CD14-positive monocyte (primary cell): Measurements from ENCODE around the gene ZNF8. TPM values are rescaled to one million over a fixed set of nuclear protein-coding genes. Genes with fewer than 3 reads are reported as not detected.

Experiments used
- DNase-seq, 3 donors: peaks; one replicate each; pipeline ENCODE4 v3.0.0-alpha.2; 2011 to 2022
- H2AFZ ChIP-seq: 2 replicates; pipeline ENCODE4 v1.6.0; 2012; ENCODE audit warnings: mild to moderate bottlenecking, low read depth, low read length, inconsistent platforms; ENCODE audit not compliant: insufficient read depth, poor library complexity, severe bottlenecking
- H3K27ac ChIP-seq, 2 donors: 1 replicate in 1 of 2; 2 replicates in 1 of 2; pipeline ENCODE4 v1.5.1; 2012 to 2013; ENCODE audit warnings: low read length in 2 of 2, control low read depth in 1 of 2, inconsistent platforms in 1 of 2, low read depth in 1 of 2, mild to moderate bottlenecking in 1 of 2
- H3K27me3 ChIP-seq, 2 donors: one replicate each; pipeline versions ENCODE4 v1.6.0 to v1.6.1; 2011 to 2013; ENCODE audit warnings: low read length in 2 of 2; ENCODE audit not compliant: control insufficient read depth in 2 of 2, insufficient read depth in 2 of 2
- H3K36me3 ChIP-seq, 2 donors: replicated peaks in 1 of 2; 1 replicate in 1 of 2; 2 replicates in 1 of 2; pipeline versions ENCODE4 v1.5.1 to v1.6.1; 2012 to 2013; ENCODE audit warnings: low read length in 2 of 2, control low read depth in 1 of 2, inconsistent platforms in 1 of 2, mild to moderate bottlenecking in 1 of 2; ENCODE audit not compliant: insufficient read depth in 2 of 2, control insufficient read depth in 1 of 2
- H3K4me1 ChIP-seq, 2 donors: 1 replicate in 1 of 2; 2 replicates in 1 of 2; pipeline versions ENCODE4 v1.5.1 to v1.6.1; 2012 to 2013; ENCODE audit warnings: low read length in 2 of 2, control low read depth in 1 of 2, inconsistent platforms in 1 of 2, mild to moderate bottlenecking in 1 of 2, moderate library complexity in 1 of 2; ENCODE audit not compliant: insufficient read depth in 2 of 2, control insufficient read depth in 1 of 2
- H3K4me2 ChIP-seq: replicated peaks from 2 replicates; pipeline ENCODE3; 2012; ENCODE audit warnings: low read length, moderate library complexity, mild to moderate bottlenecking; ENCODE audit not compliant: poor library complexity, severe bottlenecking; ENCODE audit errors: extremely low read depth
- H3K4me3 ChIP-seq, 3 experiments: fragments of 200-600 bp in 1 of 3; sonication (generic) in 1 of 3; replicated peaks in 1 of 3; 1 replicate in 2 of 3; 2 replicates in 1 of 3; pipeline ENCODE4 v1.5.1; 2011 to 2013; ENCODE audit warnings: low read length in 3 of 3, mild to moderate bottlenecking in 3 of 3, control low read depth in 2 of 3, low read depth in 2 of 3, inconsistent platforms in 1 of 3, moderate library complexity in 1 of 3
- H3K79me2 ChIP-seq: 2 replicates; pipeline ENCODE4 v1.6.0; 2012; ENCODE audit warnings: mild to moderate bottlenecking, control low read depth, inconsistent platforms, low read length, moderate library complexity; ENCODE audit not compliant: insufficient read depth
- H3K9ac ChIP-seq: 2 replicates; pipeline ENCODE4 v1.6.0; 2017; ENCODE audit warnings: low read length, mild to moderate bottlenecking; ENCODE audit not compliant: insufficient read depth, poor library complexity, severe bottlenecking
- H3K9me3 ChIP-seq, 2 donors: replicated peaks in 1 of 2; 1 replicate in 1 of 2; 2 replicates in 1 of 2; pipeline versions ENCODE4 v1.5.1 to v1.6.1; 2012 to 2013; ENCODE audit warnings: low read length in 2 of 2, control low read depth in 1 of 2; ENCODE audit not compliant: control insufficient read depth in 1 of 2, insufficient read depth in 1 of 2
- H4K20me1 ChIP-seq: 2 replicates; pipeline ENCODE4 v1.6.0; 2012; ENCODE audit warnings: mild to moderate bottlenecking, low read length, control low read depth, moderate library complexity; ENCODE audit not compliant: insufficient read depth
- H3K27ac Mint-ChIP-seq, 7 donors: one replicate each; pipeline ENCODE4 v1.8.0; 2020; ENCODE audit warnings: mild to moderate bottlenecking in 7 of 7, mixed read lengths in 7 of 7, moderate library complexity in 6 of 7, inconsistent platforms in 2 of 7
- H3K27me3 Mint-ChIP-seq, 3 donors: one replicate each; pipeline ENCODE4 v1.8.0; 2021 to 2022; ENCODE audit warnings: low read depth in 3 of 3, mild to moderate bottlenecking in 3 of 3, mixed read lengths in 3 of 3, moderate library complexity in 3 of 3, inconsistent platforms in 1 of 3
- H3K36me3 Mint-ChIP-seq, 2 donors: one replicate each; pipeline ENCODE4 v1.8.0; 2020; ENCODE audit warnings: mixed read lengths in 2 of 2, inconsistent platforms in 1 of 2, mild to moderate bottlenecking in 1 of 2
- H3K4me1 Mint-ChIP-seq: one replicate; pipeline ENCODE4 v1.8.0; 2020; ENCODE audit warnings: mild to moderate bottlenecking, mixed read lengths
- H3K4me3 Mint-ChIP-seq, 2 donors: one replicate each; pipeline ENCODE4 v1.8.0; 2020; ENCODE audit warnings: mild to moderate bottlenecking in 2 of 2, mixed read lengths in 2 of 2, moderate library complexity in 1 of 2
- H3K9me3 Mint-ChIP-seq, 7 donors: one replicate each; pipeline ENCODE4 v1.8.0; 2020 to 2022; ENCODE audit warnings: mixed read lengths in 7 of 7, mild to moderate bottlenecking in 6 of 7, moderate library complexity in 6 of 7, inconsistent platforms in 2 of 7
- WGBS: methylation state at CpG from one replicate; pipeline ENCODE4 v1.1.5; 2013; ENCODE audit warnings: missing lambda C conversion rate; ENCODE audit not compliant: insufficient coverage; 5-methylcytosine and 5-hydroxymethylcytosine counted together
- intact Hi-C, 2 donors: fragments of 100-400 bp; cut with micrococcal nuclease; formaldehyde crosslinking; loops; one replicate each; pipeline versions ENCODE4 v1.15.0 to v1.15.1; 2023
- polyA plus RNA-seq, 3 donors: library from polyadenylated mRNA; depleted of rRNA in 1 of 3; unstranded in 2 of 3; stranded (reverse) in 1 of 3; fragments of 300-500 nt in 2 of 3; fragments of >200 nt in 1 of 3; fragmentation: Illumina TruSeq in 2 of 3; gene quantifications; 1 replicate in 2 of 3; 2 replicates in 1 of 3; pipeline ENCODE4 v1.2.3, GENCODE V29; 2012 to 2021
- small RNA-seq: library from RNA; depleted of rRNA; stranded (forward); fragments of <200 nt; gene quantifications from one replicate; pipeline ENCODE3, GENCODE V24; 2012; ENCODE audit warnings: low read depth; ENCODE audit not compliant: insufficient read length
- TF ChIP-seq, protein P1 (sequence below): fragments of 200-600 bp; IDR thresholded peaks from one replicate; pipeline ENCODE4 v1.8.0; 2022; ENCODE audit warnings: antibody characterized with exemption, mild to moderate bottlenecking

ZNF8 gene
- polyA plus RNA-seq, 3 donors: 0.05 to 2.4 (median 0.25) TPM

DNA sequence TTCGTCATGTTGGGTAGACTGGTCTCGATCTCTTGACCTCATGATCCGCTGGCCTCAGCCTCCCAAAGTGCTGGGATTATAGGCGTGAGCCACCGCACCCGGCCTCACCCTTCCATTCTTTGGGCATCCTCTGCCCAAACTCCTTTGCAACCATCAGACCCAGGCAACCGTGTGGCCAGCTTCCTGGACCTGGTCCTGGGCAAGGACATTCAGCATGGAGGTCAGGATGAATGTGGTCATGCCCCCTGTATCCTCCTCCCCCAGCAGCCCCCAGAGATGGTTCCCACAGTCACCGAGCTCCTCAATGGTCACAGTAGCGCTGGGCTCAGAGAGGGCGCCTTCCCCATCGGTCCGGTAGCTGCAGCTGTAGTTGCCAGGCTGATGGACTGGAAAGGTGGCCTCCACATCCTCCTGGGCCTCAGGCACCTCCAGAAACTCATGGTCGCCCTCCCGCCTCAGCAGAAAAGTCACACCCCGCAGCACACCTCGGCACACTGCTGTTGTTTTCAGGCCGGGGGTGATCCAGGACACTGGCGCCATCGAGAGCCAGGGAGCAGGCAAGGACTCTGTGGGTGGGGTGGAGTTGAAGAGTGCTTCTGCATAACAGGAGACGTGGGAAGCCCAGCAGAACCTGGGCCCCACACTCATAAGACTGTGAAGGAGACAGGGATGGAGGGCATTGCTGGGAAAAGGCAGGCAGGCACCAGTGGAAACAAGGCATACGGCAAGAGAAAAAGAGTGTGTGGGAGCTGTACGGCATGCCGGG is 73.4 kb downstream of the ZNF8 start:
- WGBS: 92% methylated on average over 17 of the region's 23 CpGs
- no peak overlapping the region for H3K4me3 ChIP-seq
- H4K20me1 ChIP-seq: no peaks in the 10 kb centered on the region
- H2AFZ ChIP-seq: no peak overlapping the region
- DNase-seq: no peak
- H3K9me3 Mint-ChIP-seq: peaks cover 0 to 12% (median 7%) of the 10 kb centered on the region in 7 donors
- peaks cover 0 to 8% of the 10 kb centered on the region in 2 donors for H3K9me3 ChIP-seq
- H3K4me1 ChIP-seq: peaks cover 20 to 40% of the 10 kb centered on the region in 2 donors
- TF ChIP-seq, protein P1, sequence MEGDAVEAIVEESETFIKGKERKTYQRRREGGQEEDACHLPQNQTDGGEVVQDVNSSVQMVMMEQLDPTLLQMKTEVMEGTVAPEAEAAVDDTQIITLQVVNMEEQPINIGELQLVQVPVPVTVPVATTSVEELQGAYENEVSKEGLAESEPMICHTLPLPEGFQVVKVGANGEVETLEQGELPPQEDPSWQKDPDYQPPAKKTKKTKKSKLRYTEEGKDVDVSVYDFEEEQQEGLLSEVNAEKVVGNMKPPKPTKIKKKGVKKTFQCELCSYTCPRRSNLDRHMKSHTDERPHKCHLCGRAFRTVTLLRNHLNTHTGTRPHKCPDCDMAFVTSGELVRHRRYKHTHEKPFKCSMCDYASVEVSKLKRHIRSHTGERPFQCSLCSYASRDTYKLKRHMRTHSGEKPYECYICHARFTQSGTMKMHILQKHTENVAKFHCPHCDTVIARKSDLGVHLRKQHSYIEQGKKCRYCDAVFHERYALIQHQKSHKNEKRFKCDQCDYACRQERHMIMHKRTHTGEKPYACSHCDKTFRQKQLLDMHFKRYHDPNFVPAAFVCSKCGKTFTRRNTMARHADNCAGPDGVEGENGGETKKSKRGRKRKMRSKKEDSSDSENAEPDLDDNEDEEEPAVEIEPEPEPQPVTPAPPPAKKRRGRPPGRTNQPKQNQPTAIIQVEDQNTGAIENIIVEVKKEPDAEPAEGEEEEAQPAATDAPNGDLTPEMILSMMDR: no peak
- intact Hi-C loops: no loop called here
- H3K36me3 Mint-ChIP-seq: peaks cover 8 to 18% of the 10 kb centered on the region in 2 donors
- no peak overlapping the region for H3K4me2 ChIP-seq
- H3K36me3 ChIP-seq: peaks cover 0 to 5% of the 10 kb centered on the region in 2 donors
- no peak overlapping the region for H3K9ac ChIP-seq
- H3K4me1 Mint-ChIP-seq: peaks cover 33% of the 10 kb centered on the region
- H3K27me3 ChIP-seq: peaks cover 6 to 41% of the 10 kb centered on the region in 2 donors
- H3K27ac ChIP-seq: no peak overlapping the region
- no peak overlapping the region for H3K4me3 Mint-ChIP-seq
- H3K27ac Mint-ChIP-seq: no peak overlapping the region
- H3K27me3 Mint-ChIP-seq: peaks cover 23 to 56% (median 31%) of the 10 kb centered on the region in 3 donors
- H3K79me2 ChIP-seq: no peaks in the 10 kb centered on the region

Small RNA genes lying within 50 kb of the gene (small RNA-seq; reads per million reads assigned to genes)
- gene MIR6806: not detected

Other genes starting within 250 kb of the ZNF8 start
- not detected for gene ZSCAN1, start 244.9 kb upstream of the ZNF8 start, polyA plus RNA-seq
- under 1 TPM in 2 of 3 donors, not detected in 1; 0.32 to 0.37 TPM for gene ZNF135, start 219.7 kb upstream of the ZNF8 start, polyA plus RNA-seq
- 1 to 10 TPM; 1.1 to 4.1 (median 2.3) TPM for gene ZSCAN18, start 180.7 kb upstream of the ZNF8 start, polyA plus RNA-seq
- 1 to 10 TPM in 1 of 3 donors, under 1 TPM in 2; 0.56 to 1.2 (median 0.65) TPM for gene ZNF329, start 128.2 kb upstream of the ZNF8 start, polyA plus RNA-seq
- gene ZNF274, start 95.9 kb upstream of the ZNF8 start, polyA plus RNA-seq: 10 to 100 TPM in 1 of 3 donors, 1 to 10 TPM in 2; 5.8 to 10.1 (median 9.0) TPM
- gene ZNF544, start 50.0 kb upstream of the ZNF8 start, polyA plus RNA-seq: 1 to 10 TPM; 1.5 to 7.9 (median 2.2) TPM
- gene ERVK3-1, start 26.4 kb downstream of the ZNF8 start, polyA plus RNA-seq: 10 to 100 TPM; 34.6 to 61.5 (median 38.8) TPM
- 1 to 10 TPM in 1 of 3 donors, under 1 TPM in 2; 0.58 to 1.2 (median 0.99) TPM for gene ZSCAN22, start 48.0 kb downstream of the ZNF8 start, polyA plus RNA-seq
- gene A1BG, start 74.5 kb downstream of the ZNF8 start, polyA plus RNA-seq: 10 to 100 TPM; 30.2 to 54.5 (median 35.3) TPM
- under 1 TPM; 0.28 to 0.60 (median 0.41) TPM for gene ZNF497, start 83.8 kb downstream of the ZNF8 start, polyA plus RNA-seq
- under 1 TPM; 0.13 to 0.72 (median 0.33) TPM for gene ZNF837, start 102.1 kb downstream of the ZNF8 start, polyA plus RNA-seq
- 1,000 to 10,000 TPM in 1 of 3 donors, 100 to 1,000 TPM in 2; 485 to 1,381 (median 580) TPM for gene RPS5, start 108.3 kb downstream of the ZNF8 start, polyA plus RNA-seq
- gene RNF225, start 116.7 kb downstream of the ZNF8 start, polyA plus RNA-seq: not detected
- gene ZNF584, start 129.7 kb downstream of the ZNF8 start, polyA plus RNA-seq: 1 to 10 TPM; 1.2 to 3.1 (median 1.7) TPM
- gene ZNF132, start 161.2 kb downstream of the ZNF8 start, polyA plus RNA-seq: under 1 TPM; 0.40 to 0.92 (median 0.75) TPM
- 1 to 10 TPM in 1 of 3 donors, under 1 TPM in 2; 0.46 to 3.1 (median 0.82) TPM for gene ZNF324B, start 172.7 kb downstream of the ZNF8 start, polyA plus RNA-seq
- 1 to 10 TPM; 4.1 to 5.7 (median 5.3) TPM for gene ZNF324, start 188.1 kb downstream of the ZNF8 start, polyA plus RNA-seq
- gene ZNF446, start 197.4 kb downstream of the ZNF8 start, polyA plus RNA-seq: 1 to 10 TPM; 2.0 to 6.2 (median 2.2) TPM
- gene SLC27A5, start 233.0 kb downstream of the ZNF8 start, polyA plus RNA-seq: 1 to 10 TPM; 1.5 to 2.9 (median 2.8) TPM
- 1 to 10 TPM; 2.2 to 5.3 (median 2.6) TPM for gene ZBTB45, start 240.9 kb downstream of the ZNF8 start, polyA plus RNA-seq